Measurements from ENCODE around the gene FOSB. TPM values are rescaled to one million over a fixed set of nuclear protein-coding genes. Genes with fewer than 3 reads are reported as not detected.

The FOSB gene
- total RNA-seq, 1 experiment from 2014 or later: 1.7 TPM

- Mint-ChIP-seq H3K27me3 (ENCODE audit: low read depth) (no peaks in the 10 kb centered on the region; the same call in 1 of the 2 replicates), H3K27ac (peak overlapping the region in 1 of 3 experiments; percentile 23; a peak in 1 of 7 replicates), H3K4me3 (no peak overlapping the region), H3K9me3 (no peaks in the 10 kb centered on the region), H3K36me3 (ENCODE audit: insufficient read depth in 1 of 3, low read depth in 3 of 3) (peaks cover 27 to 52% (median 34%) of the 10 kb centered on the region in 3 experiments), H3K4me1 (peaks cover 4 to 5% of the 10 kb centered on the region in 2 experiments; a peak in 3 of 4 replicates)
- no peak for TF ChIP-seq CTCF (conservative IDR thresholded peaks at IDR 0.05)
- H3K23ac ChIP-seq (ENCODE audit: insufficient read length, low read depth, low read length): no peak overlapping the region
- H2BK15ac ChIP-seq (ENCODE audit: low read depth, low read length): no peak overlapping the region
- no peak overlapping the region for H4K5ac ChIP-seq (ENCODE audit: insufficient read length, low read depth, low read length)
- H2BK120ac ChIP-seq (ENCODE audit: low read depth, low read length, poor library complexity, severe bottlenecking): no peak overlapping the region
- H2BK12ac ChIP-seq (ENCODE audit: insufficient read length, low read depth, low read length): no peak overlapping the region
- H3K4me2 ChIP-seq (ENCODE audit: insufficient read depth, insufficient read length, low read length): no peak overlapping the region
- H4K8ac ChIP-seq (replicated peaks; ENCODE audit: insufficient read length, low read depth, low read length): no peak overlapping the region
- H3K14ac ChIP-seq (ENCODE audit: insufficient read depth, low read length): no peak overlapping the region; the same call in 1 of the 2 replicates
- no peak overlapping the region for H2AFZ ChIP-seq (ENCODE audit: low read length)
- DNase-seq: no peak
- H3K27me3 ChIP-seq (ENCODE audit: insufficient read depth, low read length): no peaks in the 10 kb centered on the region
- no peaks in the 10 kb centered on the region for H3K9me3 ChIP-seq (ENCODE audit: control insufficient read depth, low read depth, low read length)
- H3K23me2 ChIP-seq (ENCODE audit: insufficient read length, low read depth, low read length, poor library complexity, severe bottlenecking): no peaks in the 10 kb centered on the region
- H3K56ac ChIP-seq (ENCODE audit: insufficient read length, low read depth, low read length): no peak overlapping the region
- peaks cover 12% of the 10 kb centered on the region for H3K79me1 ChIP-seq (ENCODE audit: insufficient read depth, low read depth, low read length, poor library complexity, severe bottlenecking)
- H3K9ac ChIP-seq (ENCODE audit: extremely low read depth, insufficient read length, low read length): no peak overlapping the region
- H3K18ac ChIP-seq (ENCODE audit: insufficient read length, low read depth, low read length): no peak overlapping the region
- no peak overlapping the region for H2BK5ac ChIP-seq (ENCODE audit: insufficient read length, low read length)
- no CpG with 5 or more reads among the region's 7 CpGs for WGBS (ENCODE audit: extremely low coverage, insufficient read length, low lambda C conversion rate)
- H3T11ph ChIP-seq (ENCODE audit: low read length): no peak overlapping the region
- H4K91ac ChIP-seq (ENCODE audit: insufficient read length, low read depth, low read length): no peak overlapping the region
- no peaks in the 10 kb centered on the region for H3K4me1 ChIP-seq (ENCODE audit: insufficient read depth, low read length)
- H3K79me2 ChIP-seq (ENCODE audit: insufficient read depth, low read length): peaks cover 16% of the 10 kb centered on the region; the same call in 1 of the 2 replicates
- no peak overlapping the region for H3K4ac ChIP-seq (ENCODE audit: low read depth, low read length)
- no peak overlapping the region for H2BK20ac ChIP-seq (ENCODE audit: low read depth, low read length, poor library complexity, severe bottlenecking)
- no peak overlapping the region for H2AK5ac ChIP-seq (ENCODE audit: insufficient read length, low read length)
- no peak overlapping the region for H3K27ac ChIP-seq (ENCODE audit: insufficient read length, low read depth, low read length)
- H4K20me1 ChIP-seq (ENCODE audit: control insufficient read depth, insufficient read depth, insufficient read length): no peaks in the 10 kb centered on the region
These were observed 49.4 kb downstream of the FOSB start for GRCh38 chr19:45517238-45517637.

Data from H9 (cell line).